OCI-LY1 (cell line): ENCODE measurements around the gene PLAGL2.

ENCODE experiments used
- H2AFZ ChIP-seq: fragments of 200-600 bp; sonication (generic), shearing (Covaris generic); 2 replicates; pipeline ENCODE4 v1.6.0; 2014; ENCODE audit warnings: antibody characterized with exemption, mild to moderate bottlenecking, low read length
- H3F3A ChIP-seq: fragments of 200-600 bp; sonication (generic), shearing (Covaris generic); 2 replicates; pipeline ENCODE4 v1.6.0; 2014; ENCODE audit warnings: mild to moderate bottlenecking, antibody characterized with exemption, low read length, moderate library complexity; ENCODE audit not compliant: insufficient read depth
- H3K27ac ChIP-seq: fragments of 200-600 bp; sonication (generic); 2 replicates; pipeline ENCODE4 v1.5.1; 2014; ENCODE audit warnings: low read length, mixed run types, mild to moderate bottlenecking, low read depth; ENCODE audit not compliant: poor library complexity, severe bottlenecking
- H3K27me3 ChIP-seq: fragments of 200-600 bp; sonication (generic); 2 replicates; pipeline ENCODE4 v1.6.0; 2014; ENCODE audit warnings: antibody characterized with exemption, mild to moderate bottlenecking, low read length, moderate library complexity; ENCODE audit not compliant: insufficient read depth
- H3K36me3 ChIP-seq: fragments of 200-600 bp; sonication (generic); 2 replicates; pipeline ENCODE4 v1.6.1; 2014; ENCODE audit warnings: mild to moderate bottlenecking, antibody characterized with exemption, low read length, moderate library complexity, mixed read lengths; ENCODE audit not compliant: insufficient read depth
- H3K4me1 ChIP-seq: fragments of 200-600 bp; sonication (generic); 2 replicates; pipeline ENCODE4 v1.5.1; 2014; ENCODE audit warnings: mild to moderate bottlenecking, low read length, moderate library complexity; ENCODE audit not compliant: insufficient read depth, severe bottlenecking
- H3K4me2 ChIP-seq: fragments of 200-600 bp; sonication (generic), shearing (Covaris generic); 2 replicates; pipeline ENCODE4 v1.6.1; 2014; ENCODE audit warnings: low read length
- H3K4me3 ChIP-seq: fragments of 200-600 bp; sonication (generic); 2 replicates; pipeline ENCODE4 v1.5.1; 2014; ENCODE audit warnings: low read length, low read depth, mild to moderate bottlenecking, mixed read lengths; ENCODE audit not compliant: poor library complexity, severe bottlenecking
- H3K79me2 ChIP-seq: fragments of 200-600 bp; shearing (Covaris generic); 2 replicates; pipeline ENCODE4 v1.6.1; 2016; ENCODE audit warnings: mixed run types, low read length, mixed read lengths; ENCODE audit not compliant: insufficient read depth
- H3K9ac ChIP-seq: fragments of 200-600 bp; sonication (generic), shearing (Covaris generic); 2 replicates; pipeline ENCODE4 v1.6.1; 2014; ENCODE audit warnings: mild to moderate bottlenecking, low read length, mixed read lengths
- H3K9me2 ChIP-seq: fragments of 200-600 bp; sonication (generic), shearing (Covaris generic); 2 replicates; pipeline ENCODE4 v1.6.1; 2014; ENCODE audit warnings: low read depth, mild to moderate bottlenecking, low read length, mixed read lengths
- H3K9me3 ChIP-seq: fragments of 200-600 bp; shearing (Covaris generic); 2 replicates; pipeline ENCODE4 v1.6.1; 2014; ENCODE audit warnings: low read length, mixed read lengths
- H4K20me1 ChIP-seq: fragments of 200-600 bp; sonication (generic), shearing (Covaris generic); 2 replicates; pipeline ENCODE4 v1.6.0; 2016; ENCODE audit warnings: mild to moderate bottlenecking, low read length; ENCODE audit not compliant: insufficient read depth
- EZH2 ChIP-seq: fragments of 200-600 bp; sonication (generic), shearing (Covaris generic); IDR thresholded peaks from 2 replicates; pipeline ENCODE4 v1.8.0; 2017; ENCODE audit warnings: borderline replicate concordance, mixed run types, mild to moderate bottlenecking, antibody characterized with exemption, low read length, moderate library complexity, mixed read lengths
- TF ChIP-seq, protein P1 (sequence below): fragments of 200-600 bp; sonication (generic), shearing (Covaris generic); IDR thresholded peaks from 2 replicates; pipeline ENCODE4 v1.5.1; 2017; ENCODE audit warnings: mild to moderate bottlenecking, antibody characterized with exemption, low read length, moderate library complexity, mixed read lengths

The PLAGL2 gene

DNA sequence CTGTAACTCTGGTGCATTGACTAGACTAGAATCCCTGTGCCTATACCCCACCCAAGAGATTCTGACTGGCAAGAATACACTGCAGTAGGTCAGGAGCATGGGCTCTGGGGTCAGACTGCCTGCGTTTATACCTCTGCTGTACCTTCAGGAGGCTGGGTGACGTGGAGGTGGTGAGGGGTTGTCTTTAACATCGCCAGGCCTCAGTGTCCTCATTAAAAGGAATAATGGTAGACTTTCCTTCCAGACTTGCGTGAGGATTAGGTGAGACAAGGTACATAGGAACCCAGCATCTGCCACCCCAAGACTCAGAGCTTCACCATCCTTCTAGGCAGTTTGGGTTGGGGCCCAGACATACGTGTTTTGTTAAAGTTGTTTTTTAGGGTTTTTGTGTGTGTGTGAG, 53.8 kb downstream of the PLAGL2 start:
- no peaks in the 10 kb centered on the region for H4K20me1 ChIP-seq
- H3K27me3 ChIP-seq, result no peaks in the 10 kb centered on the region
- H3K36me3 ChIP-seq, result peaks cover 64% of the 10 kb centered on the region
- no peaks in the 10 kb centered on the region for H3K4me1 ChIP-seq
- no peak overlapping the region for H3K9ac ChIP-seq
- H3F3A ChIP-seq, result no peaks in the 10 kb centered on the region
- no peak overlapping the region for H3K4me2 ChIP-seq
- no peaks in the 10 kb centered on the region for H3K9me2 ChIP-seq
- no peak overlapping the region for H3K27ac ChIP-seq
- no peak for TF ChIP-seq EZH2
- TF ChIP-seq, protein P1, sequence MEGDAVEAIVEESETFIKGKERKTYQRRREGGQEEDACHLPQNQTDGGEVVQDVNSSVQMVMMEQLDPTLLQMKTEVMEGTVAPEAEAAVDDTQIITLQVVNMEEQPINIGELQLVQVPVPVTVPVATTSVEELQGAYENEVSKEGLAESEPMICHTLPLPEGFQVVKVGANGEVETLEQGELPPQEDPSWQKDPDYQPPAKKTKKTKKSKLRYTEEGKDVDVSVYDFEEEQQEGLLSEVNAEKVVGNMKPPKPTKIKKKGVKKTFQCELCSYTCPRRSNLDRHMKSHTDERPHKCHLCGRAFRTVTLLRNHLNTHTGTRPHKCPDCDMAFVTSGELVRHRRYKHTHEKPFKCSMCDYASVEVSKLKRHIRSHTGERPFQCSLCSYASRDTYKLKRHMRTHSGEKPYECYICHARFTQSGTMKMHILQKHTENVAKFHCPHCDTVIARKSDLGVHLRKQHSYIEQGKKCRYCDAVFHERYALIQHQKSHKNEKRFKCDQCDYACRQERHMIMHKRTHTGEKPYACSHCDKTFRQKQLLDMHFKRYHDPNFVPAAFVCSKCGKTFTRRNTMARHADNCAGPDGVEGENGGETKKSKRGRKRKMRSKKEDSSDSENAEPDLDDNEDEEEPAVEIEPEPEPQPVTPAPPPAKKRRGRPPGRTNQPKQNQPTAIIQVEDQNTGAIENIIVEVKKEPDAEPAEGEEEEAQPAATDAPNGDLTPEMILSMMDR, result no peak
- H3K4me3 ChIP-seq, result no peak overlapping the region
- H3K9me3 ChIP-seq, result no peaks in the 10 kb centered on the region
- H3K79me2 ChIP-seq, result no peaks in the 10 kb centered on the region
- H2AFZ ChIP-seq, result no peak overlapping the region

DNA sequence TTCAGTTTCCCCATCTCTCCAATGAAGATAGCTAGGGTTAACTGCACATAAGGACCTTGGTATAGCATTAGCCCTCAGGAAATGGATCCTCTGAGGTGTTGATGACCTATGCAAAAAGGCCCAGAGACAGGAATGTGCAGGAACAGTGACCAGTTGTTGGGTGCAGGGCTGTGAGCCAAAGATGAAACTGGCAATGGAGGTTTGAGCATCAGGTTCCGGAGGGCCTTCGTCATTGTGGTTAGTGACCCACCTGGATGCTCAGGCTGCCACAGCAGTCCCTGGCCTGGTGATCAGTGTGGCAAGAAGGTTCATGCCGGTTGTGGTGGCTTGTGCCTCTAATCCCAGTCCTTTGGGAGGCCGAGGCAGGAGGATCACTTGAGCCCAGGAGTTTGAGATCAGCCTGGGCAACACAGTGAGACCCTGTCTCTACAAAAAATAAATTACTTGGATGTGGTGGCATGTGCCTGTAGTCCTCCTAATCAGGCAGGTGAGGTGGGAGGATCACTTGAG, 54.3 kb downstream of the PLAGL2 start:
- Histone ChIP-seq H3K9me3 (no peaks in the 10 kb centered on the region), H2AFZ (no peak overlapping the region), H3K27ac (no peak overlapping the region), H3K9me2 (no peaks in the 10 kb centered on the region), H3K79me2 (no peaks in the 10 kb centered on the region), H3K27me3 (no peaks in the 10 kb centered on the region), H4K20me1 (no peaks in the 10 kb centered on the region), H3K9ac (no peak overlapping the region), H3K4me2 (no peak overlapping the region), H3F3A (no peaks in the 10 kb centered on the region), H3K4me1 (no peaks in the 10 kb centered on the region), H3K4me3 (no peak overlapping the region), H3K36me3 (peaks cover 62% of the 10 kb centered on the region)
- no peak for TF ChIP-seq EZH2
- TF ChIP-seq, protein P1, result no peak

DNA sequence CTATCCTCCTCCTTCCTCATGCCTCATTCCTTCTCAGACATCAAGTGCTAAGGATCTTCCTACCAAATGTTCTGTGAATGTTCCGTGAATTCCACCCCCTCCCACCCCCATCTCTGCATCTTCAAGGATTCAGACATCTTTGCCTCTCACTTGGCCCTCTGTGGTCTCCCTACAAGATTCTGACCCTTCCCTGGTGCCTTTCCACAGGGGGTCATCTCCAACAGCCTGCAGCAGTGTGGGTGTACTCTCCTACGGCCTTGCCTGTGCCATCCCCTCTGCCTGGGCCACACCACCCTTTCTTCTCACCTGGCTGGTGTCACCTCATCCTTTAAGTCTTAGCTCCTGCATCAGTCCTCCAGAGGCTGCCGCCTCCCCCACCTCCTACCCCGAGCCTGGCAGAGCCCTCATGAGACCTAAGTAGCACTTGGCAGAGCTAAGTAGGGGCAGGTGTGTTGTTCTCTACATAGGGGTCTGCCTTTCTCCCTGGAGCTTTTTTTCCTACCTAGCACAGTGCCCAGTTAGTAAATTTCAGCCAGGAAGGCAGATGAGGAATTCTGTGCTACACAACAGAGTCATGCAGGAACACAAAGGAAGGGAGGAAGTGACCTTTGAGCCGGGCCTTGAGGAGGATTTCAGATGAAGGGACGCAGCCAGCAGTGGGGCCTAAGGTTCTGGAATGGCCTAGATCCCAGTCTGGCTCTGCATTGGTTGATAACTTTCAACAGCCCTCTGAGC, 55.0 kb downstream of the PLAGL2 start:
- Histone ChIP-seq H3K4me1 (no peaks in the 10 kb centered on the region), H3K27me3 (no peaks in the 10 kb centered on the region), H3F3A (no peaks in the 10 kb centered on the region), H3K79me2 (no peaks in the 10 kb centered on the region), H3K4me3 (no peak overlapping the region), H3K9me3 (no peaks in the 10 kb centered on the region), H2AFZ (no peak overlapping the region), H3K4me2 (no peak overlapping the region), H3K27ac (no peak overlapping the region), H3K9me2 (no peaks in the 10 kb centered on the region), H4K20me1 (no peaks in the 10 kb centered on the region), H3K9ac (no peak overlapping the region), H3K36me3 (peaks cover 62% of the 10 kb centered on the region)
- TF ChIP-seq, protein P1, result no peak
- no peak for TF ChIP-seq EZH2
